ENCODE measurements around the gene QSER1.

DNA sequence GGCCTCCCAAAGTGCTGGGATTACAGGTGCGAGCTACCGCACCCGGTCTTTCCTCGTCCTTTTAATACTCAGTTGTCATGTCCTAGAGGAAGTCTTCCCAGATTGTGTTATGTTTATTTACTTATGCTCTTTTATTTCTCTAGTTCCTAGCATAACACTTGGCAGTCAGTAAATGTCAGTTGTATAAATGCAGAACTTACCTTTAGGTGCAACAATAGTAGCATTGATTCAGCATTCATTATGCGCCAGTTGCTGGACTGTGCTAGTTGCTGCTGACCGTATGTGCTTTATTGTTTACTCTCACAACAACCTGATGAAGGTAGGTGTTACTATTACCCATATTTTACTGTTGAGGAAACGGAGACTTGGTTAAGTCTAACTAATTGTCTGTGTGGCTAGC lies 20.8 kb downstream of the QSER1 start:
- TF ChIP-seq, protein P1, sequence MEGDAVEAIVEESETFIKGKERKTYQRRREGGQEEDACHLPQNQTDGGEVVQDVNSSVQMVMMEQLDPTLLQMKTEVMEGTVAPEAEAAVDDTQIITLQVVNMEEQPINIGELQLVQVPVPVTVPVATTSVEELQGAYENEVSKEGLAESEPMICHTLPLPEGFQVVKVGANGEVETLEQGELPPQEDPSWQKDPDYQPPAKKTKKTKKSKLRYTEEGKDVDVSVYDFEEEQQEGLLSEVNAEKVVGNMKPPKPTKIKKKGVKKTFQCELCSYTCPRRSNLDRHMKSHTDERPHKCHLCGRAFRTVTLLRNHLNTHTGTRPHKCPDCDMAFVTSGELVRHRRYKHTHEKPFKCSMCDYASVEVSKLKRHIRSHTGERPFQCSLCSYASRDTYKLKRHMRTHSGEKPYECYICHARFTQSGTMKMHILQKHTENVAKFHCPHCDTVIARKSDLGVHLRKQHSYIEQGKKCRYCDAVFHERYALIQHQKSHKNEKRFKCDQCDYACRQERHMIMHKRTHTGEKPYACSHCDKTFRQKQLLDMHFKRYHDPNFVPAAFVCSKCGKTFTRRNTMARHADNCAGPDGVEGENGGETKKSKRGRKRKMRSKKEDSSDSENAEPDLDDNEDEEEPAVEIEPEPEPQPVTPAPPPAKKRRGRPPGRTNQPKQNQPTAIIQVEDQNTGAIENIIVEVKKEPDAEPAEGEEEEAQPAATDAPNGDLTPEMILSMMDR (IDR thresholded peaks at IDR 0.05; ENCODE audit: insufficient read depth, low read length): no peak
- no peak for TF ChIP-seq POLR2AphosphoS5 (IDR thresholded peaks at IDR 0.05; ENCODE audit: low read depth)
- TF ChIP-seq, protein P2, sequence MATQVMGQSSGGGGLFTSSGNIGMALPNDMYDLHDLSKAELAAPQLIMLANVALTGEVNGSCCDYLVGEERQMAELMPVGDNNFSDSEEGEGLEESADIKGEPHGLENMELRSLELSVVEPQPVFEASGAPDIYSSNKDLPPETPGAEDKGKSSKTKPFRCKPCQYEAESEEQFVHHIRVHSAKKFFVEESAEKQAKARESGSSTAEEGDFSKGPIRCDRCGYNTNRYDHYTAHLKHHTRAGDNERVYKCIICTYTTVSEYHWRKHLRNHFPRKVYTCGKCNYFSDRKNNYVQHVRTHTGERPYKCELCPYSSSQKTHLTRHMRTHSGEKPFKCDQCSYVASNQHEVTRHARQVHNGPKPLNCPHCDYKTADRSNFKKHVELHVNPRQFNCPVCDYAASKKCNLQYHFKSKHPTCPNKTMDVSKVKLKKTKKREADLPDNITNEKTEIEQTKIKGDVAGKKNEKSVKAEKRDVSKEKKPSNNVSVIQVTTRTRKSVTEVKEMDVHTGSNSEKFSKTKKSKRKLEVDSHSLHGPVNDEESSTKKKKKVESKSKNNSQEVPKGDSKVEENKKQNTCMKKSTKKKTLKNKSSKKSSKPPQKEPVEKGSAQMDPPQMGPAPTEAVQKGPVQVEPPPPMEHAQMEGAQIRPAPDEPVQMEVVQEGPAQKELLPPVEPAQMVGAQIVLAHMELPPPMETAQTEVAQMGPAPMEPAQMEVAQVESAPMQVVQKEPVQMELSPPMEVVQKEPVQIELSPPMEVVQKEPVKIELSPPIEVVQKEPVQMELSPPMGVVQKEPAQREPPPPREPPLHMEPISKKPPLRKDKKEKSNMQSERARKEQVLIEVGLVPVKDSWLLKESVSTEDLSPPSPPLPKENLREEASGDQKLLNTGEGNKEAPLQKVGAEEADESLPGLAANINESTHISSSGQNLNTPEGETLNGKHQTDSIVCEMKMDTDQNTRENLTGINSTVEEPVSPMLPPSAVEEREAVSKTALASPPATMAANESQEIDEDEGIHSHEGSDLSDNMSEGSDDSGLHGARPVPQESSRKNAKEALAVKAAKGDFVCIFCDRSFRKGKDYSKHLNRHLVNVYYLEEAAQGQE (IDR thresholded peaks at IDR 0.05; ENCODE audit: insufficient replicate concordance, low read depth): no peak
- TF ChIP-seq GABPA (IDR thresholded peaks at IDR 0.05; ENCODE audit: low read depth): no peak

Data from HL-60 (cell line).